HG02970 (cell line): ENCODE results near the gene LIPI.
"Not testable (repeated sequence)": the region's sequence is repeated elsewhere in the genome, so short reads cannot be mapped to it uniquely, and the experiment has no call there.

ENCODE experiments used
- ATAC-seq: cut with Tn5 transposase; IDR thresholded peaks from one replicate; pipeline ENCODE4 v1.9.1; 2021; ENCODE audit warnings: mild to moderate bottlenecking, moderate library complexity, moderate number of reproducible peaks; ENCODE audit not compliant: unreplicated experiment, low FRiP score

Gene LIPI

GRCh38 chr21:14210738-14211137 is at the start of gene LIPI:
Gene LIPI, minus strand, starts transcription at chr21:14210955. Its CDS starts 110 bp downstream, at chr21:14210845.
- ATAC-seq: no peak

GRCh38 chr21:14260174-14260764 is 49.5 kb upstream of the LIPI start:
- ATAC-seq: no peak

DNA sequence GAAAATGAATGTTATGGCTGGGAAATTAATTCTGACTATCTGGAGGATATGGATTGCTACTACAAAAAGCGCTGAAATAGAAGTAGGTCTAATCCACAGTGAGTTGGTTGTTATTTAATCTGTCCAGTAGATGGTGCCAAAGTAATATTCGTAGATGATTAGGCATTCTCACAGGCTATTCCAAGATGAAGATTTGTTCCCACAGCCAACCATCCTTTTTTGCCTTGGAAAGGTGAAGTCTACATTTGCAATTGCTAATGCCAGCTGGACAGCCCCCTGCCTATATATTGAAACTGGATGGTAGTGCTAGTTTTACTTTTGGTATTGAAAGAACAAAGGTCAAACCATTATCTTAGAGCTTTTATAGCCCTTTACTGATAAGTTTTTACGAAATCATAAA is 49.0 kb upstream of the LIPI start:
- no peak for ATAC-seq

DNA sequence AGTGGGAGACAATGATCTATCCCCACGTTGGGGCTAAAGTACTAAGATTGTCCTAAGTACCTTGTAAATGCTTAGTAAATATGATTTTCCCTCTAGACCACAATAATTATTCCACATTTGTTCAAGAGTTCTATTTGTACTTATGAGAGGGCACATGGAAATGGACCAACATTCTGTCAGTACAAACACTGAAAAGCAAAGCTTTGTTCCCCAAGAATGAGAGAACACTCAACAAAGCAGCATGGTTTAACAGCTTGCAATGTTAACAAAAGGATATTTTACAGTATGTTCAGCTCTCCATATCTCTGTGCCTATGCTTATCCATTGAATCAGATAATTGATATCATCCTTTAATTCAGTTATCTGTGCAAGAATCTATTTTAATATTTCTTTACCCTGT is 40.6 kb upstream of the LIPI start:
- ATAC-seq: no peak

DNA sequence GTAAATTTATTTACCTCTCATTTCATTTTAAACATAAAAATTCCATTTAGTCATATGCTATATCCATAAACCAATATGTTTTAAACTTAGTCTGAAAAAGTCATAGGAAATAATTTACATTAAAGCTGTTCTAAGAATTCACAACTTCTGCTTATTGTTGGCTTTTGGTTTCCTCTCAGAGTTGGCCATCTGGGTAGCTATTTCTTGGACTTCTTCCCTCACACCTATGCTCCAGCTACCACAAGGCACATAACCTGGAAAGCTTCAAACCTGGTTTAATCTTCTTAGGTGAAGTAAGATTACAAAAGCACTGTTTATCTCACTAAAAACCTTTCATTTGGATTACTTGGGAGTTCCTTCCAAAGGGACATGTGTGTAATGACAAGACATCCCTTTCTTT is 35.0 kb upstream of the LIPI start:
- ATAC-seq: no peak

- no peak for ATAC-seq
These were observed 34.2 kb upstream of the LIPI start for GRCh38 chr21:14244911-14245310.

DNA sequence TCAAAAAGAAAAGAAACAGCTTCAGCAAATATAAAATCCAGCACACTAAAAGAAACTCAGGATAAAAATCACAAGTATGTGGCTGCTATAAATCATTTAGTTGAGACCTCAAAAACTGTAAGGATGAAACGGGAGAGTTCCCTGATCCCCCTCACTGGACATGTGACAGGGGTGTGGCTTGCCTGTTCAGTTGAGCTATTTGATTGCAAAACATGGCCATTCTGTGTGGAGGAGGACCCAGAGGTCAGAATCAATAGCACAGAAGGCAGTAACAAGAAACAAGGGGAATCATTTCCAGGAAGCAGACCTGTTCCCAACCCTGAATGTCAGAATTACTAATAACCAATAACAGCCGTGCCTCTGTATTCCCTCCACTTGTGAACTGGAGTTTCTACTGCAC is 33.1 kb upstream of the LIPI start:
- no peak for ATAC-seq

DNA sequence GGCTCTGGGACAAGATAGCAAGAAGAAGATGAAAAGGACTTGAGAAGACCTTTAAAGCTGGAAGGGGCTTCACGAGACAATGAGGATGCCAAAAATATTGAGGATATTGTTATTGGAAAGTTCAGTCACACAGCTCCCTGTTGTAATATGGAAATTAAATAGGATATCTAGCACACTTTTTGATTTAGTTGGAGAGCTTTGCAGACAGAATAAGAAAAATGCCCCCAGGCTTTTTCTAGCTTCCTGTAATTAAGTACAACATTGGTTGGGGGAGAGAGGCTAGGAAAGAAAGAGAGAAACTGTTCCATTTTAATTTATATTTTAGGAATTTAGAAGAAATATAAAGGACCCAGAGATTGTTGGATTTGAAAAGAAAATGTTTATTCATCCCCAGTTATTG is 32.7 kb upstream of the LIPI start:
- no peak for ATAC-seq

- ATAC-seq: no peak
These were observed 30.5 kb upstream of the LIPI start for GRCh38 chr21:14241297-14241696.

DNA sequence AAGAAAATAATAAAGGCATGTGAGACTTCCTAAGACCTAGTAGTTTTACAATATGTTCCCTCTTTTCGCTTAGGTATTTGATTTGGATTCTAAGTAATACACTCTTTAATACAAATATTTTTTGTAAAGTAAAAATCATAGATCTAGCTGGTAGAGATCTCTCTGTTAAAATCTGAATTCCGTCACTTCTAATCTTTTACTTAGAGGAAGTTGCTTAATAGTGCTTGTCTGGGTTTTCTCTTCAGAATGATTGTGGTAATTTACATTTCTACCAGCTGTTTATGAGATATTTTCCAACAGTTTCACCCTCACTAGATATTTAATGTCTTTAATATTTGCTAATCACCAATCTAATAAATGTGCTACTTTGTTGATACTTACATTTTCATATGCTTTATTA is 28.5 kb upstream of the LIPI start:
- no peak for ATAC-seq

- ATAC-seq: no peak
These were observed 25.4 kb upstream of the LIPI start for GRCh38 chr21:14236180-14236579.

- no peak for ATAC-seq
These were observed 24.3 kb upstream of the LIPI start for GRCh38 chr21:14235101-14235500.

GRCh38 chr21:14229399-14229798 is 18.6 kb upstream of the LIPI start:
- no peak for ATAC-seq

- ATAC-seq: no peak
These were observed 12.6 kb upstream of the LIPI start for GRCh38 chr21:14223365-14223764.

- peak; percentile 90 for ATAC-seq
These were observed 5.4 kb upstream of the LIPI start, which contains the start of gene RBM11 for GRCh38 chr21:14215971-14216641. Gene RBM11, plus strand, starts transcription at chr21:14216157. Its CDS starts 30 bp downstream, at chr21:14216187.

DNA sequence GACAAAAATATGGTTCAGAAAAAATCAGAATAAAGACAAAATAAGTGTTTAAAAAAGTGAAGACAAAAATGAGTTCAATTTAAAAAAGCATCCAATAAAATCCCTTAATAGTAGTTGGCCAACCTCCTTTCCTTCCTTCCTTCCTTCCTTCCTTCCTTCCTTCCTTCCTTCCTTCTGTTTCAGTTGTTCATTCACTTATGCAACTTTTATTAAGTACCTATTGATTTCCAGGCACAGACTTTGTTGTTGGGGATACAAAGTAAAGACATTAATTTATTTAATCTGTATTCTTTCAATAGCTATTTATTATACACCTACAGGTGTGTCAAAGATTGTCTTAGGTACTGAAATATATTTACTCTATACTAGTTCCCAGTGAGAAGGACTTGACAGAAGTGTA is 2.4 kb upstream of the LIPI start:
- ATAC-seq: no peak

- no peak for ATAC-seq
These were observed 4.5 kb downstream of the LIPI start for GRCh38 chr21:14206222-14206621.

- not testable (repeated sequence) for ATAC-seq
These were observed 44.1 kb downstream of the LIPI start for GRCh38 chr21:14166463-14167223.

DNA sequence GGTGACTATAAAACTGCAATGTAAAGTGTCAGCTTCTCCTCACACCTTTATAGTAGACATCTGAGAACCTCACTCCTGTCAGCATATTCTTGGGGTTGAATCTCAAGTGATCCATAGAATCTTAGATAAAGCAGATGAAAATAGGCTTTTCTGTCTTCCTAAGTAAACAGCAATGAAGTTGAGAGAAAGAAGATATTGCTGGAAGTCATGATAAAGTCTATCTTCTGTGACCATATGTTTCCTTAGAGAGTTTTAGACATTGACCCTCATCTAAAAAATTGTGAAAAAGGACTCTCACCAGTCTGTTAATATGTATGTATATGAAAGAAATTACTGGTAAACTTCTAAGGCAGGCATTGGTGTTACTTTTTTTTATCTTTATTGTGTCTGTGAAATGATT is 66.8 kb downstream of the LIPI start:
- ATAC-seq: no peak

- no peak for ATAC-seq
These were observed 86.5 kb downstream of the LIPI start for GRCh38 chr21:14124266-14124665.

DNA sequence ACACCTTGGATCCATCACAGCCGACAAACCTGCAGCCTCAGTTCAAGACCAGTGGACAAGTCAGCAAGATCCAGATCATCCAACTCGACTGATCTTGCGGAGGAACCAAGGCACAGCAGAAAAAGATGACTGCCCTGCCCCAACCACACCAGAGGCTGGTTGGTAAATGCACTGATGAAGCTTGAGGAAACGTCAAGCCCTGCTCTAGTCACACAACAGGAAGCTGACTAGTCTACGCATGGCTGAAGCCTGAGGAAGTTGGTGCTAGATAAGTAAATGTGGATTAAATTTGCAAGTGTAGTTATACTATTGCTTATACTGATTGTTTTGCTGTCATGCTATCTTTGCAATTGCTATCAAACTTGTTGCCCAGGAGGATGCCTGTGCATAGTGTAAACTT is 89.0 kb downstream of the LIPI start:
- ATAC-seq: no peak
